HepG2 (cell line): ENCODE results near the gene TARS3. TPM values are rescaled to one million over a fixed set of nuclear protein-coding genes. Genes with fewer than 3 reads are reported as not detected.
A peak's percentile ranks its signal among the peaks of the same experiment; 100 is the strongest.

Experiments used
- ATF1 ChIP-seq: IDR thresholded peaks from 2 replicates; pipeline ENCODE4 v1.6.1; 2016; ENCODE audit warnings: mild to moderate bottlenecking, control low read depth
- DMAP1 ChIP-seq: IDR thresholded peaks from 2 replicates; pipeline ENCODE4 v1.6.1; 2016
- ETV5 ChIP-seq: IDR thresholded peaks from 2 replicates; pipeline ENCODE4 v1.6.1; 2018; ENCODE audit warnings: missing biosample characterization, missing genetic modification reagents, inconsistent platforms, borderline replicate concordance
- HHEX ChIP-seq: IDR thresholded peaks from 2 replicates; pipeline ENCODE4 v1.6.1; 2016; ENCODE audit warnings: control low read depth
- IKZF5 ChIP-seq: IDR thresholded peaks from 2 replicates; pipeline ENCODE4 v1.6.1; 2018; ENCODE audit warnings: missing genetic modification reagents, mild to moderate bottlenecking, missing compliant biosample characterization
- JUNB ChIP-seq: sonication (generic); formaldehyde crosslinking; IDR thresholded peaks from 2 replicates; pipeline ENCODE4 v1.8.0; 2022; ENCODE audit warnings: missing genetic modification reagents, mild to moderate bottlenecking, borderline replicate concordance
- JUND ChIP-seq: sonication (generic); formaldehyde crosslinking; IDR thresholded peaks from 2 replicates; pipeline ENCODE4 v1.8.0; 2022; ENCODE audit warnings: mild to moderate bottlenecking, missing genetic modification reagents
- MAZ ChIP-seq, 2 experiments: sonication (generic) in 1 of 2; formaldehyde crosslinking in 1 of 2; IDR thresholded peaks; 2 replicates each; pipeline versions ENCODE4 v1.5.0 to v1.6.1; 2012 to 2020; ENCODE audit warnings: low read depth in 2 of 2, mild to moderate bottlenecking in 2 of 2, borderline replicate concordance in 1 of 2, improper control_type of control experiment in 1 of 2, low read length in 1 of 2, missing genetic modification reagents in 1 of 2, moderate library complexity in 1 of 2
- NCOA2 ChIP-seq: sonication (generic); formaldehyde crosslinking; IDR thresholded peaks from 2 replicates; pipeline ENCODE4 v1.8.0; 2022; ENCODE audit warnings: inconsistent platforms
- NR3C1 ChIP-seq: sonication (generic); formaldehyde crosslinking; IDR thresholded peaks from 2 replicates; pipeline ENCODE4 v1.4.0; 2020; ENCODE audit warnings: missing genetic modification reagents
- PAWR ChIP-seq: sonication (generic); formaldehyde crosslinking; IDR thresholded peaks from 2 replicates; pipeline ENCODE4 v1.4.0; 2020; ENCODE audit warnings: missing genetic modification reagents, mild to moderate bottlenecking, borderline replicate concordance
- PRDM10 ChIP-seq: sonication (generic); formaldehyde crosslinking; IDR thresholded peaks from 2 replicates; pipeline ENCODE4 v1.4.0; 2020; ENCODE audit warnings: low read depth, missing genetic modification reagents
- REPIN1 ChIP-seq: sonication (generic); formaldehyde crosslinking; IDR thresholded peaks from 2 replicates; pipeline ENCODE4 v1.8.0; 2022; ENCODE audit warnings: missing genetic modification reagents, low read depth, mild to moderate bottlenecking, borderline replicate concordance
- SAP130 ChIP-seq: IDR thresholded peaks from 2 replicates; pipeline ENCODE4 v1.6.1; 2016; ENCODE audit warnings: low read depth
- SUZ12 ChIP-seq: fragments of 150-350 bp; IDR thresholded peaks from 2 replicates; pipeline ENCODE4 v1.6.1; 2014; ENCODE audit warnings: low read depth, low read length
- ZFYVE20 ChIP-seq: sonication (generic); formaldehyde crosslinking; IDR thresholded peaks from 2 replicates; pipeline ENCODE4 v1.8.0; 2023; ENCODE audit warnings: low read depth, mild to moderate bottlenecking, moderate library complexity, missing genetic modification reagents, borderline replicate concordance
- ZNF234 ChIP-seq: sonication (generic); formaldehyde crosslinking; conservative IDR thresholded peaks from 2 replicates; pipeline ENCODE4 v1.5.1; 2020; ENCODE audit warnings: mild to moderate bottlenecking, missing genetic modification reagents
- ZNF282 ChIP-seq: fragments of 450-650 bp; IDR thresholded peaks from 2 replicates; pipeline ENCODE4 v1.6.1; 2018; ENCODE audit not compliant: partially characterized antibody
- ZNF350 ChIP-seq: sonication (generic); formaldehyde crosslinking; IDR thresholded peaks from 2 replicates; pipeline ENCODE4 v1.4.0; 2020; ENCODE audit warnings: mild to moderate bottlenecking, low read depth, missing genetic modification reagents, borderline replicate concordance
- ZNF713 ChIP-seq: sonication (generic); formaldehyde crosslinking; IDR thresholded peaks from 2 replicates; pipeline ENCODE4 v1.4.0; 2020; ENCODE audit warnings: mild to moderate bottlenecking, missing genetic modification reagents
- ZSCAN31 ChIP-seq: sonication (generic); formaldehyde crosslinking; IDR thresholded peaks from 2 replicates; pipeline ENCODE4 v1.5.0; 2020; ENCODE audit warnings: low read depth, mild to moderate bottlenecking, missing genetic modification reagents
- polyA plus RNA-seq, 8 experiments: library from polyadenylated mRNA; depleted of rRNA in 3 of 8; stranded (reverse) in 7 of 8; unstranded in 1 of 8; fragments of >200 nt; fragmentation: Illumina TruSeq in 4 of 8; extraction: Trizol in 4 of 8; gene quantifications; 2 replicates each; pipeline versions ENCODE4 v1.2.1 to v1.2.3, GENCODE V29; 2011 to 2016; ENCODE audit warnings: low read depth in 4 of 8, missing spikeins in 1 of 8, mixed read lengths in 1 of 8; ENCODE audit not compliant: insufficient read depth in 1 of 8
- total RNA-seq, 5 experiments: library from RNA; depleted of rRNA; stranded (reverse); fragments of >200 nt; fragmentation: Illumina TruSeq; extraction: Trizol; gene quantifications; 2 replicates each; pipeline ENCODE4 v1.2.3, GENCODE V29; 2016; ENCODE audit warnings: low read depth in 1 of 5
- TF ChIP-seq, protein P1 (sequence below): sonication (generic); formaldehyde crosslinking; IDR thresholded peaks from 2 replicates; pipeline ENCODE4; 2020; ENCODE audit warnings: missing genetic modification reagents, mild to moderate bottlenecking, borderline replicate concordance

TARS3 gene
- total and polyA plus RNA-seq, 2 of the 13 experiments (the other 11 are each of a cell fraction or from before 2014, with no cell fraction given) = 4.1 to 11.7 TPM

- TF ChIP-seq PRDM10 (CRISPR knock-in tag) (no peak), IKZF5 (peak; percentile 56; the same call in 1 of the 2 replicates), ZNF234 (CRISPR knock-in tag) (peak; percentile 49; the same call in 1 of the 2 replicates), DMAP1 (CRISPR knock-in tag) (peak; percentile 60; the same call in 1 of the 2 replicates), MAZ (IDR thresholded peaks at IDR 0.05; ENCODE audit: borderline replicate concordance, low read depth, low read length) (no peak; the same call in 1 of the 2 replicates), MAZ (CRISPR knock-in tag; IDR thresholded peaks at IDR 0.05; ENCODE audit: low read depth) (peak; percentile 95), JUNB (CRISPR knock-in tag) (peak; percentile 67; the same call in 1 of the 2 replicates), NCOA2 (no peak), SAP130 (CRISPR knock-in tag) (peak; percentile 89), ZNF713 (peak; percentile 95; the same call in 1 of the 2 replicates), SUZ12 (no peak), ATF1 (no peak), JUND (CRISPR knock-in tag) (no peak), ZNF282 (no peak), HHEX (CRISPR knock-in tag) (no peak), ZFYVE20 (peak; percentile 96), NR3C1 (CRISPR knock-in tag) (no peak), ETV5 (CRISPR knock-in tag) (peak; percentile 26; the same call in 1 of the 2 replicates), REPIN1 (CRISPR knock-in tag) (peak; percentile 93), PAWR (CRISPR knock-in tag) (no peak), ZSCAN31 (CRISPR knock-in tag) (peak; percentile 94), ZNF350 (CRISPR knock-in tag) (no peak)
- TF ChIP-seq, protein P1, sequence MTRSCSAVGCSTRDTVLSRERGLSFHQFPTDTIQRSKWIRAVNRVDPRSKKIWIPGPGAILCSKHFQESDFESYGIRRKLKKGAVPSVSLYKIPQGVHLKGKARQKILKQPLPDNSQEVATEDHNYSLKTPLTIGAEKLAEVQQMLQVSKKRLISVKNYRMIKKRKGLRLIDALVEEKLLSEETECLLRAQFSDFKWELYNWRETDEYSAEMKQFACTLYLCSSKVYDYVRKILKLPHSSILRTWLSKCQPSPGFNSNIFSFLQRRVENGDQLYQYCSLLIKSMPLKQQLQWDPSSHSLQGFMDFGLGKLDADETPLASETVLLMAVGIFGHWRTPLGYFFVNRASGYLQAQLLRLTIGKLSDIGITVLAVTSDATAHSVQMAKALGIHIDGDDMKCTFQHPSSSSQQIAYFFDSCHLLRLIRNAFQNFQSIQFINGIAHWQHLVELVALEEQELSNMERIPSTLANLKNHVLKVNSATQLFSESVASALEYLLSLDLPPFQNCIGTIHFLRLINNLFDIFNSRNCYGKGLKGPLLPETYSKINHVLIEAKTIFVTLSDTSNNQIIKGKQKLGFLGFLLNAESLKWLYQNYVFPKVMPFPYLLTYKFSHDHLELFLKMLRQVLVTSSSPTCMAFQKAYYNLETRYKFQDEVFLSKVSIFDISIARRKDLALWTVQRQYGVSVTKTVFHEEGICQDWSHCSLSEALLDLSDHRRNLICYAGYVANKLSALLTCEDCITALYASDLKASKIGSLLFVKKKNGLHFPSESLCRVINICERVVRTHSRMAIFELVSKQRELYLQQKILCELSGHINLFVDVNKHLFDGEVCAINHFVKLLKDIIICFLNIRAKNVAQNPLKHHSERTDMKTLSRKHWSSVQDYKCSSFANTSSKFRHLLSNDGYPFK (CRISPR knock-in tag) = 0 out of 2 replicates have a peak, but pooled peaks have one; percentile 27
Measured at GRCh38 chr15:101723874-101724674, at the start of gene TARS3 (continued).
